SK-N-SH (cell line): ENCODE measurements around the gene MORF4L1. TPM values are rescaled to one million over a fixed set of nuclear protein-coding genes. Genes with fewer than 3 reads are reported as not detected.

Experiments used
- CTCF ChIA-PET: fragments of 300-600, 350-600 bp; formaldehyde crosslinking; extraction: SDS; loops from one replicate; lab custom pipeline; 2021; lab: Yijun Ruan, JAX
- POLR2A ChIA-PET: fragments of 350-600 bp; sonication (Branson Sonifier 250); formaldehyde crosslinking; extraction: SDS; loops from one replicate; lab custom pipeline; 2020; ENCODE audit warnings: antibody characterized with exemption, inconsistent platforms; lab: Yijun Ruan, JAX
- DNase-seq: peaks from one replicate; pipeline ENCODE4 v3.0.0; 2012
- H2AFZ ChIP-seq: fragments of 200-600 bp; sonication (generic); 2 replicates; pipeline ENCODE4 v1.8.1; 2016; ENCODE audit warnings: antibody characterized with exemption, mild to moderate bottlenecking, low read depth
- H3F3A ChIP-seq: fragments of 200-600 bp; sonication (generic); replicated peaks from 2 replicates; pipeline ENCODE3; 2016; ENCODE audit warnings: antibody characterized with exemption, mild to moderate bottlenecking; ENCODE audit not compliant: insufficient read depth
- H3K27ac ChIP-seq, 2 experiments: fragments of 200-500 bp in 1 of 2; fragments of 200-600 bp in 1 of 2; sonication (Bioruptor generic) in 1 of 2; sonication (generic), shearing (Covaris generic) in 1 of 2; 2 replicates each; pipeline versions ENCODE4 v1.5.1 to v1.6.1; 2014 to 2016; ENCODE audit warnings: low read depth in 2 of 2, inconsistent platforms in 1 of 2, low read length in 1 of 2, mild to moderate bottlenecking in 1 of 2, mixed read lengths in 1 of 2
- H3K27me3 ChIP-seq: fragments of 200-600 bp; sonication (generic), shearing (Covaris generic); 2 replicates; pipeline ENCODE4 v1.6.1; 2016; ENCODE audit warnings: mixed run types; ENCODE audit not compliant: insufficient read depth
- H3K36me3 ChIP-seq, 2 experiments: fragments of 200-500 bp in 1 of 2; fragments of 200-600 bp in 1 of 2; sonication (Bioruptor generic) in 1 of 2; sonication (generic) in 1 of 2; replicated peaks in 1 of 2; 2 replicates each; pipeline versions ENCODE3 to v1.5.1; 2014 to 2016; ENCODE audit warnings: low read length in 1 of 2, mild to moderate bottlenecking in 1 of 2; ENCODE audit not compliant: insufficient read depth in 2 of 2, control insufficient read depth in 1 of 2
- H3K4me1 ChIP-seq, 2 experiments: fragments of 200-500 bp in 1 of 2; fragments of 200-600 bp in 1 of 2; sonication (Bioruptor generic) in 1 of 2; sonication (generic), shearing (Covaris generic) in 1 of 2; 2 replicates each; pipeline versions ENCODE4 v1.5.1 to v1.6.1; 2014 to 2016; ENCODE audit warnings: low read depth in 1 of 2, low read length in 1 of 2, mixed run types in 1 of 2; ENCODE audit not compliant: insufficient read depth in 2 of 2, control insufficient read depth in 1 of 2
- H3K4me2 ChIP-seq: fragments of 200-600 bp; sonication (generic), shearing (Covaris generic); 2 replicates; pipeline ENCODE4 v1.6.1; 2017; ENCODE audit warnings: mixed run types
- H3K4me3 ChIP-seq, 2 experiments: fragments of 200-500 bp in 1 of 2; fragments of 200-600 bp in 1 of 2; sonication (Bioruptor generic) in 1 of 2; sonication (generic), shearing (Covaris generic) in 1 of 2; 2 replicates each; pipeline versions ENCODE4 v1.5.1 to v1.8.1; 2014 to 2016; ENCODE audit warnings: low read depth in 2 of 2, inconsistent platforms in 1 of 2, low read length in 1 of 2, mild to moderate bottlenecking in 1 of 2, mixed read lengths in 1 of 2, moderate library complexity in 1 of 2
- H3K79me2 ChIP-seq: fragments of 200-600 bp; sonication (generic); 2 replicates; pipeline ENCODE4 v1.8.1; 2017; ENCODE audit warnings: mild to moderate bottlenecking; ENCODE audit not compliant: insufficient read depth
- H3K9ac ChIP-seq: fragments of 200-600 bp; sonication (generic); 2 replicates; pipeline ENCODE4 v1.6.1; 2017; ENCODE audit warnings: mixed run types
- H3K9me2 ChIP-seq: fragments of 200-600 bp; sonication (generic); 2 replicates; pipeline ENCODE4 v1.6.1; 2017; ENCODE audit warnings: mixed run types
- H3K9me3 ChIP-seq: fragments of 200-600 bp; sonication (generic); 2 replicates; pipeline ENCODE4 v1.6.1; 2017; ENCODE audit warnings: mixed run types, mild to moderate bottlenecking, moderate library complexity
- H4K20me1 ChIP-seq: fragments of 200-600 bp; sonication (generic); 2 replicates; pipeline ENCODE4 v1.6.1; 2017; ENCODE audit warnings: mild to moderate bottlenecking, mixed run types; ENCODE audit not compliant: insufficient read depth
- CTCF ChIP-seq: fragments of 200-600 bp; sonication (generic); IDR thresholded peaks from 2 replicates; pipeline ENCODE4 v1.6.1; 2017; ENCODE audit warnings: antibody characterized with exemption, mild to moderate bottlenecking, moderate library complexity
- EP300 ChIP-seq, 2 experiments: IDR thresholded peaks; 2 replicates each; pipeline versions ENCODE4 v1.4.0 to v1.6.1; 2012; ENCODE audit warnings: borderline replicate concordance in 1 of 2, low read depth in 1 of 2, low read length in 1 of 2
- FOXM1 ChIP-seq: IDR thresholded peaks from 2 replicates; pipeline ENCODE4 v1.4.0; 2012; ENCODE audit warnings: low read depth, mild to moderate bottlenecking
- IRF3 ChIP-seq: fragments of 150-350 bp; IDR thresholded peaks from 2 replicates; pipeline ENCODE4 v1.6.1; 2016; ENCODE audit warnings: mild to moderate bottlenecking, low read depth, low read length
- JUND ChIP-seq: IDR thresholded peaks from 2 replicates; pipeline ENCODE4 v1.4.0; 2012
- MAX ChIP-seq: IDR thresholded peaks from 2 replicates; pipeline ENCODE4 v1.4.0; 2012; ENCODE audit warnings: low read depth
- MEF2A ChIP-seq: IDR thresholded peaks from 2 replicates; pipeline ENCODE4 v1.4.0; 2012; ENCODE audit warnings: low read depth, borderline replicate concordance
- MXI1 ChIP-seq: IDR thresholded peaks from 2 replicates; pipeline ENCODE4 v1.6.1; 2012; ENCODE audit warnings: mild to moderate bottlenecking, low read depth, low read length, improper control_type of control experiment
- PBX3 ChIP-seq: IDR thresholded peaks from 2 replicates; pipeline ENCODE4; 2012
- POLR2AphosphoS5 ChIP-seq: IDR thresholded peaks from 2 replicates; pipeline ENCODE4 v1.6.1; 2012; ENCODE audit warnings: low read depth, low read length
- RAD21 ChIP-seq: IDR thresholded peaks from 2 replicates; pipeline ENCODE4 v1.6.1; 2012; ENCODE audit warnings: mild to moderate bottlenecking, low read length
- RCOR1 ChIP-seq: fragments of 150-350 bp; IDR thresholded peaks from 2 replicates; pipeline ENCODE4 v1.6.1; 2017; ENCODE audit warnings: antibody characterized with exemption, low read length
- SMC3 ChIP-seq: IDR thresholded peaks from 2 replicates; pipeline ENCODE4 v1.6.1; 2012; ENCODE audit warnings: low read depth, low read length, improper control_type of control experiment
- TAF1 ChIP-seq: IDR thresholded peaks from 2 replicates; pipeline ENCODE4 v1.6.1; 2012; ENCODE audit warnings: low read depth, mild to moderate bottlenecking, low read length, moderate library complexity, borderline replicate concordance
- TEAD4 ChIP-seq: IDR thresholded peaks from 2 replicates; pipeline ENCODE4 v1.4.0; 2012; ENCODE audit warnings: mild to moderate bottlenecking, borderline replicate concordance; ENCODE audit not compliant: insufficient read depth
- WGBS: methylation state at CpG from one replicate; pipeline ENCODE4 v1.1.6; 2017; ENCODE audit warnings: low lambda C conversion rate; 5-methylcytosine and 5-hydroxymethylcytosine counted together
- polyA plus RNA-seq, 3 experiments: library from polyadenylated mRNA; depleted of rRNA; stranded (reverse); fragments of >200 nt; gene quantifications; 2 replicates each; pipeline ENCODE4 v1.2.3, GENCODE V29; 2012
- TF ChIP-seq, protein P1 (sequence below): fragments of 150-350 bp; IDR thresholded peaks from 2 replicates; pipeline ENCODE4 v1.6.1; 2017; ENCODE audit warnings: antibody characterized with exemption, low read length, low read depth, borderline replicate concordance

The MORF4L1 gene
- polyA plus RNA-seq, 1 of the 3 experiments (the other 2 are of a cell fraction) = 163 TPM

DNA sequence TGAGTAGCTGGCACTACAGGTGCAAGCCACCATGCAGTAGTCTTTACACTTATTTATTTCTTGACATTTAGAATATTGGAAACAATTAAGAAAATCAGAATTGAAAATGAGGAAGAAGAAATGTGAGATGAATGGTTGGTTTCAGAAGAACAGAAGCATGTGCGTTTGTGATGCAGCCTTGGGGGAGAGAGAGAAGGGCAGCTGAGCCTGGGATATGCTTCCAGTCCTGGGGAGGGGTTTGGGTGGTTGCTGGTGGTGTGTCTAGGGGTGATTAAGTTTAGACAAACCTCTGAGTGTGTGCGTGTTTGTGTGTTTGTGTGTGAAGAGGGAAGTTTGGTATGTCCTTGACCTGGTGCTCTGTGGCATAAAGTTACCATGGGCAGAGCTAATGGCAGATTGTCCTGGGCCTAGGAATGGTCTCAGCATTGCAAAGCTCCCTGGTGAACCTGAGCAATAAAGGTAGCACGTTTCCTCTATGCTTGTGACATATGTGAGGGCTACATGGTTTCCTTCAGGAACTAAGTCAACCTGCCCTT lies 36.5 kb downstream of the MORF4L1 start:
- no peak for DNase-seq
- H3K36me3 ChIP-seq = peaks cover 69 to 73% of the 10 kb centered on the region in 2 experiments
- no peak overlapping the region for H3K4me3 ChIP-seq
- peaks cover 32% of the 10 kb centered on the region for H3F3A ChIP-seq
- 68% methylated on average over 3 of the region's 3 CpGs for WGBS
- H3K27me3 ChIP-seq = no peaks in the 10 kb centered on the region
- H2AFZ ChIP-seq = no peak overlapping the region
- H4K20me1 ChIP-seq = peaks cover 66% of the 10 kb centered on the region
- peaks cover 67% of the 10 kb centered on the region; the same call in 1 of the 2 replicates for H3K79me2 ChIP-seq
- ChIA-PET CTCF (interaction anchor here (0.7 to 5.4 kb wide), 32 partner anchors 9 to 282 kb away, joined by 3 to 79 read pairs (median 5); partner anchors contain the start of genes CTSH and MORF4L1), POLR2A (interaction anchor here (0.6 kb wide), 1 partner anchor 314 kb away, joined by 3 read pairs; no protein-coding TSS in a partner anchor)
- H3K4me2 ChIP-seq = no peak overlapping the region
- H3K9me3 ChIP-seq = no peaks in the 10 kb centered on the region
- H3K9ac ChIP-seq = no peak overlapping the region
- no peak overlapping the region for H3K27ac ChIP-seq
- H3K4me1 ChIP-seq = peaks cover 0 to 17% of the 10 kb centered on the region in 2 experiments; a peak in 3 of 4 replicates
- no peaks in the 10 kb centered on the region for H3K9me2 ChIP-seq
- TF ChIP-seq TEAD4 (no peak), IRF3 (no peak), MEF2A (no peak), EP300 (IDR thresholded peaks at IDR 0.05; ENCODE audit: borderline replicate concordance in 1 of 2, low read depth in 1 of 2, low read length in 1 of 2) (no peak), TAF1 (no peak), JUND (no peak), PBX3 (no peak), RCOR1 (no peak), FOXM1 (no peak), MAX (no peak)
- TF ChIP-seq, protein P1, sequence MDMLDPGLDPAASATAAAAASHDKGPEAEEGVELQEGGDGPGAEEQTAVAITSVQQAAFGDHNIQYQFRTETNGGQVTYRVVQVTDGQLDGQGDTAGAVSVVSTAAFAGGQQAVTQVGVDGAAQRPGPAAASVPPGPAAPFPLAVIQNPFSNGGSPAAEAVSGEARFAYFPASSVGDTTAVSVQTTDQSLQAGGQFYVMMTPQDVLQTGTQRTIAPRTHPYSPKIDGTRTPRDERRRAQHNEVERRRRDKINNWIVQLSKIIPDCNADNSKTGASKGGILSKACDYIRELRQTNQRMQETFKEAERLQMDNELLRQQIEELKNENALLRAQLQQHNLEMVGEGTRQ = no peak

DNA sequence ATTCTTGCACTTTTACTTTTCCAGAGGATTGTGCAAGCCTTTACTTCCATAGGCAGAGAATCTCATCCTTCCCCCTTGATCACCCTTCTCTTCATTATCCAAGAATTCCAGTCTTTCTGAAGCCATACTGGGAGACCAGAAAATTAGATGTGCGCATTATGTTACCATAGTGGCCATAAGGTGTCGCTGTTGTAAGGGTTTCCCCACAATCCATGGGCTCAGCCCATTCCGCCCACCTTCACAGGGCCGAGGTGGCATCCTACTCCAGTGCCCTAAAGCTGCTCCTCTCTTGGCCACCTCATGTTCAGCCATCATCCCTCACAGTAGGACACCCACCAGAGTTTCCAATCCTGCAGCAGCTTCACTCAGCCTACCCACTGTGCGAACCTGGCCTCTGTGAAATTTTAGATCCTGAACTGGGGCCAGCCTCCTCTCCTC lies 37.1 kb downstream of the MORF4L1 start:
- peaks cover 67 to 68% of the 10 kb centered on the region in 2 experiments for H3K36me3 ChIP-seq
- no peak overlapping the region for H3K9ac ChIP-seq
- H3K4me1 ChIP-seq = peaks cover 0 to 11% of the 10 kb centered on the region in 2 experiments; a peak in 3 of 4 replicates
- H3K79me2 ChIP-seq = peaks cover 65% of the 10 kb centered on the region; the same call in 1 of the 2 replicates
- ChIA-PET POLR2A (no interaction called here), CTCF (interaction anchor here (0.6 to 5.4 kb wide), 35 partner anchors 10 to 286 kb away, joined by 3 to 79 read pairs (median 5); partner anchors contain the start of genes CTSH and MORF4L1)
- no peak overlapping the region for H3K27ac ChIP-seq
- no peaks in the 10 kb centered on the region for H3K27me3 ChIP-seq
- H3K9me3 ChIP-seq = no peaks in the 10 kb centered on the region
- no peak overlapping the region for H2AFZ ChIP-seq
- peaks cover 27% of the 10 kb centered on the region for H3F3A ChIP-seq
- WGBS = 65% methylated on average over 5 of the region's 5 CpGs
- DNase-seq = peak; percentile 72
- peaks cover 66% of the 10 kb centered on the region for H4K20me1 ChIP-seq
- no peak overlapping the region; a peak in 1 of 4 replicates for H3K4me3 ChIP-seq
- H3K9me2 ChIP-seq = no peaks in the 10 kb centered on the region
- TF ChIP-seq CTCF (peak; percentile 78), SMC3 (peak; percentile 54; the same call in 1 of the 2 replicates), POLR2AphosphoS5 (no peak), MXI1 (no peak), RAD21 (peak; percentile 78)
- no peak overlapping the region for H3K4me2 ChIP-seq
